H4 (cell line): Measurements from ENCODE around the gene NTSR1. TPM values are rescaled to one million over a fixed set of nuclear protein-coding genes. Genes with fewer than 3 reads are reported as not detected.

ENCODE experiments used
- DNase-seq: peaks from one replicate; pipeline ENCODE4 v3.0.0-alpha.2; 2015; ENCODE audit warnings: low spot score
- total RNA-seq: library from RNA; depleted of rRNA; stranded (reverse); fragments of >200 nt; shearing (Covaris generic); gene quantifications from 2 replicates; pipeline ENCODE4 v1.2.3, GENCODE V29; 2014

The NTSR1 gene
- total RNA-seq, 1 experiment from 2014 or later = not detected

- DNase-seq = no peak
Observed at GRCh38 chr20:62786157-62786556, 77.5 kb downstream of the NTSR1 start.

GRCh38 chr20:62787321-62787720 is 78.7 kb downstream of the NTSR1 start:
- DNase-seq = no peak

- DNase-seq = no peak
Observed at GRCh38 chr20:62787866-62788265, 79.2 kb downstream of the NTSR1 start.

GRCh38 chr20:62788607-62789006 is 80.0 kb downstream of the NTSR1 start:
- no peak for DNase-seq

DNA sequence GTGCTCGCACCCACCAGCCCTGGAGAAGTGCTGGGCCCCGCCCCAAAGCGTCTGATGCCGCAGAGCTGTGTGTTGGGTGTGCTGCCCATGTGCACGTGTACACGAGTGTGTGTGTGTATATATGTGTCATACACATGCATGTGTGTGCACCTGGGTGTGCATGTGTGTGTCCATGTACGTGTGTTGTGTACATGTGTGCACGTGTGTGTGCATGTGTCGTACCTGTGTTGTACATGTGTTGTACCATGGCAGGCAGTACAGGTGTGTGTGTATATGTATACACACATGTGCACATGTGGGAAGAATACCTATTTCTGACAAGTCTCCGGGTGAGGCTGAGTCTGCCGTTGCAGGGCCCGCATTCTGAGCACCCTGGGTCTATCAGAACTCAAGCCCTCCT is 81.4 kb downstream of the NTSR1 start:
- DNase-seq = no peak

DNA sequence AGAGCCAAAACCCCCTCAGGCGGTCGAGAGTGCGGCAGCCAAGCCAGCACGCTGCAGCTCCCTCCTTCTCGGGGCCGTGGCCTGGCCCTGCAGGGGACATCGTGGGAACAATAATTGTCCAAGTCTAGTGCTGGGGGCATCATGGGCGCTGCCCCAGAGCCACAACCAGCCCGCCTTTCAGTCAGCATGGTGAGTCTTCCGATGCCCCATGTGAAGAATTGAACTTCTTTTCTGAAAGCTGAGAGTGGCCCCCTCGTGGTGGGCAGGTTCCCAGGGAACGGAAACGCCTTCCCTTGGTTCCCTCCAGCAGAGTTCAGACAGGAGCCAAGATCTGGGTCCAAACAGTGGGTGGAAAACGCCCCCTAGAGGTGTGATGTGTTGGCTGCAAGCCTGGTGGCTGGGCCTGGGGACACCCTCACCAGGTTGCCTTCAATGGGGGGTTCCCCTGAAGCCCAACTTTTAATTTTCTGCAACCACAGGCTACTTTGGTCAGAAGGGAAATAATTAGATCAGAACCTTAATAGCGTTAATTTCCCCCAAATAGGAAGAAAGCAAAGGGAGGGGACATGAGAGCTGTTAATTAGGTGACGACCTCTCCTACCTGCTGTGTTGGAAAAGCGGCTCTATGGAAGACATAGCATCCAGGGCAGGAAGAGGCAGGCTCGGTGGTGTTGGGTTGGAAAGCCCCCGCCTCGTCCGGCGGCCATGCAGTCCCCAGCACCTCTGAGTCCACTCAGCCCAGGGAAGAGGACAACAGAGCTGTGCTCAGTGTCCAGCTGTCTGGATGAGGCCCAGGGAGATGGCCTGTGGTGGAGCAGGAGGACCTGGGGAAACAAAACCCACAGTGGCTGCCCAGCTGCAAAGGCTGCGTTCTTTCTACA is 82.9 kb downstream of the NTSR1 start:
- DNase-seq = peak; percentile 87

DNA sequence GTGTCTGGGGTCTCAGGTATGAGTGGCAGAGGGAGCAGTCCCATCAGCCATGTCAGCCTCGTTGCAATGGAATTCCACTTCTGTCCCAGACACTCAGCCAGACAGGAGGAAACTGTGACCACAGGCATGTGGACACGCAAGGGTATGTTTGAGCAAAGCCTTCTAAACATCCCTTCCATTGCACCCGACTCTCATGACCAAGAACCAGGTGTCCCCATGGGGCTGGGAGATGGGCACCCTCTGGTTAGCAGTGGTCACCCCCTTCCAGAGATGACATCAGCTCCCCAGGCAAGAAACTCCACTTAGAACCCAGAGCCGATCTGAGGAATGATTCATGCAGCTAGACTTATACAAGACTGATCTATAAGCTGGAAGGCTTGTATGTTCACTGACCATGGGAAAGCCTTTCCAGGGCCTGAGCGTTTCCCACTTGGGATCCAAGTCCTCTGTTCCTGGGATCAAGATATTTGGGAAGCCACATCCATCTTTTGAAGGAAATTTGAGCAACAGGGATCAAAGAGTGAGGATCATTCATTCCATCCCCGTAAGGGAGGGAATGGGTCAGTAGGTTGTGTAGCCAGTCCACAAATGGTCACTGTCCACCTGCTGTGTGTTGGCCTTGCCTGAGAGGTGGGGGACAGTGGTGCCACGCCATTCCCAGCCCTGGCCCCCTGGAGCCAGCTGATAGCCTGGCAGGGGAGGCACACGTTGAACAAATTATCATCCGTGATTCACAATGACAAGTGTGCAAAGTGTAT is 83.7 kb downstream of the NTSR1 start:
- DNase-seq = no peak

DNA sequence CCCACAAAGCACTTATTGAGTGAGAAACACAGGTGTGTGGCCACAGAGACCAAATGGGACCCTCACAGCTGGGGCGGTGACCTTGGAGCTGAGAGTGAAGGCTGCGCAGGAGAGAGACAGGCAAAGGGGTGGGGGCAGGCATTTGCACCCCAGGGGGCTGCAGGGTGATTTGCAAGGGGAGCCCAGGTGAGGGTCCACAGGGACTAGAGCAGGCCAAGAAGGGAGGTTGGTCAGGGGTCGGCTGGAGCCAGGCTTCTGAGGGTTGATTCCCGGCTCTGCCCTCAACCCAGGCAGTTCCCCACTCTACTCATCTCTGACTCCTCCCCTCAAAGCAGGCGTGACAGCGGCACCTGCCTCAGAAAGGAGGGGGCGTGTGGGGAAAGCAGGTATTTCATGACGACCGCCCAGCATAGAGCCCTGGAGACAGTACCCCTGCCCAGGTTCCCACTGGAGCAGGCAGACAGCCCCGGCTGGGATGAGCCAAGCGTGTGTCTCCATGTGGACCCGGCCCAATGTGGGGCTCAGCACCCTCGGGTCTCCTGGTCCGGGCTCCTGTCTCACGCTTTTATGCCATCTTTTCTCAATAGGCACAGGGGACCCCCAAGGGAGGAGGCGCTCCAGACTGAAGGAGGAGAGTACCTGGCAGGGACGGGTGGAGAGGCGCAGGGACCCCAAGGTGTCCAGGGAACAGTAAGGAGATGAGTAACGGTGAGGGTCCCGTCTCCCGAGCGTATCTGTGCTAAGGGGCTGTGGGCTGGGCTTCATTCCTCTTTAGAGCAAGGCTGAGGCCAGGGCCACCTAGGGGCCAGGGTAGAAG is 84.5 kb downstream of the NTSR1 start:
- DNase-seq = no peak

DNA sequence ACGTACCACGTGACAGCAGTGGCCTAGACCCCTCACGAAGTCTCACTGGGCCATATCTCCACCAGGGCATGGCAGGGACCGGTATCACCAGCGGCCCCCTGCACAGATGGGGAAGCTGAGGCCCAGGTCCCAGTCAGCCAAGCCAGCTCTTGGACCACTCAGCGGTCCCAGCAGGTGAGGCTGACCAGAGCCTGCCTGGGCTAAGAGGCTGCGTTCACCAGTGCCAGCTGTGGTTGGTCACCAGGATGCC is 85.0 kb downstream of the NTSR1 start:
- no peak for DNase-seq

GRCh38 chr20:62794007-62794724 is 85.5 kb downstream of the NTSR1 start:
- DNase-seq = peak; percentile 88

DNA sequence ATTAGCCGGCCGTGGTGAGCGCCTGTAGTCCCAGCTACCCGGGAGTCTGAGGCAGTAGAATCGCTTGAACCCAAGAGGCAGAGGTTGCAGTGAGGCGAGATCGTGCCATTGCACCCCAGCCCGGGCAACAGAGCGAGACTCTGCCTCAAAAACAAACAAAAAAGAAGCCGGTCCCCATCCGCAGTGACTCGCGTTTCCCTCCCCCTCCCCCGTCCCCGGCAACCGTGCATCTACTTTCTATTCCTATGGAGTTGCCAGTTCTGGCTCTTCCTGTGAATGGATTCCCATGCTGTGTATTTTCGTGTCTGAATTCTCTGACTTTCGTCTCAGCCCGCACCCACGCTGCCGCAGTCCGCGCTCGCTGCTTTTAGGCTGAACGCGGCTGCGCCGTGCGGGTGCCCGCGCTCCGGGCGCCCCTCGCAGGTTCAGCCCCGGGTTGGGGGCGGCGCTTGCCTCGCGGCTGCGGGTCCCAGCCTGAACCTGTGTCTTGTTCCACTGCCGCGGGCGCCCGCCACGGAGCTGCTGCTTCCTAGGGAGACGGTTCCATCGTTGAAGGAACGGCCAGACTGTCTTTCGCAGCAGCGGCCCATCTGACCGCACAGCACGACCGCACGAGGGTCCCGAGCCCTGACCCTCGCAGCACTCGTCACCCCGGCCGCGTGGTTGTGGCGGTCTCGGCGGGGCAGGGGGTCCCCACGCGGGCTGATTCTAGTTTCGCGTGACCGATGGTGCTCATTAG is 86.6 kb downstream of the NTSR1 start:
- DNase-seq = peak; percentile 39

- DNase-seq = no peak
Observed at GRCh38 chr20:62796699-62797491, 88.3 kb downstream of the NTSR1 start.

GRCh38 chr20:62797671-62798532 is 89.3 kb downstream of the NTSR1 start:
- DNase-seq = no peak

DNA sequence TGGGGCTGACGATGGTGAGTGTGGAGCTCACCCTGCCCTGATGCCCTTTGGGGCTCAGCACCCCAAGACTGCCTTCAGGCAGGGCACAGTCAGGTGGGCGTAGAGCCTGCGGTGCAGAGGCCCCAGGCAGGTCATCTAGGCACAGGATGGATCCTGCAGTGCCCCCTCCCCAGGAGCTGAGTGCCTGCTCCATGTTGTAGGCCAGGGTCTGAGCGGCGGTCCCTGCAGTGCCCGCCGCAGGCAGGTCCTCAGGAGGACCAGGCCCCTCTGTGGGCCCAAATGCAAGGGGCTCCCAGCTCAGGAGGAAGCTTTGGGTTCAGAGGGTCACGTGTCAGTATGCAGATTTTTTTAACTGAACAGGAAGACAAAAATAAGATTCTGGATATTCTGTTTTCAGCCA is 90.4 kb downstream of the NTSR1 start:
- DNase-seq = no peak

DNA sequence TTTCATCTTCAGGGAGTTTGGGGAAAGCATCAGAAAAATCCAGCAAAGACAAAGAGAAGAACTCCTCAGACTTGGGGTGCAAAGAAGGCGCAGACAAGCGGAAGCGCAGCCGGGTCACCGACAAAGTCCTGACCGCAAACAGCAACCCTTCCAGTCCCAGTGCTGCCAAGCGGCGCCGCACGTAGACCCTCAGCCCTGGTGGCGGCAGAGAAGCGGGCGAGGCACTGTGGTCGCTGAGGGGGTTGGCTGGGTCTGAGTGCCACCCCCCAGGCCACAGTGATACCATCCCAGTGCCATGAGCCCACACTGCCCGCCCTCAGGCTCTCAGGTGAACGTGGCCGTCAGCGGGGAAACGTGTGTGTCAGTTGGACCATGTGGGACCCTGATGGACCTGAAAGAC is 90.8 kb downstream of the NTSR1 start:
- DNase-seq = no peak

- no peak for DNase-seq
Observed at GRCh38 chr20:62799873-62800272, 91.2 kb downstream of the NTSR1 start.

DNA sequence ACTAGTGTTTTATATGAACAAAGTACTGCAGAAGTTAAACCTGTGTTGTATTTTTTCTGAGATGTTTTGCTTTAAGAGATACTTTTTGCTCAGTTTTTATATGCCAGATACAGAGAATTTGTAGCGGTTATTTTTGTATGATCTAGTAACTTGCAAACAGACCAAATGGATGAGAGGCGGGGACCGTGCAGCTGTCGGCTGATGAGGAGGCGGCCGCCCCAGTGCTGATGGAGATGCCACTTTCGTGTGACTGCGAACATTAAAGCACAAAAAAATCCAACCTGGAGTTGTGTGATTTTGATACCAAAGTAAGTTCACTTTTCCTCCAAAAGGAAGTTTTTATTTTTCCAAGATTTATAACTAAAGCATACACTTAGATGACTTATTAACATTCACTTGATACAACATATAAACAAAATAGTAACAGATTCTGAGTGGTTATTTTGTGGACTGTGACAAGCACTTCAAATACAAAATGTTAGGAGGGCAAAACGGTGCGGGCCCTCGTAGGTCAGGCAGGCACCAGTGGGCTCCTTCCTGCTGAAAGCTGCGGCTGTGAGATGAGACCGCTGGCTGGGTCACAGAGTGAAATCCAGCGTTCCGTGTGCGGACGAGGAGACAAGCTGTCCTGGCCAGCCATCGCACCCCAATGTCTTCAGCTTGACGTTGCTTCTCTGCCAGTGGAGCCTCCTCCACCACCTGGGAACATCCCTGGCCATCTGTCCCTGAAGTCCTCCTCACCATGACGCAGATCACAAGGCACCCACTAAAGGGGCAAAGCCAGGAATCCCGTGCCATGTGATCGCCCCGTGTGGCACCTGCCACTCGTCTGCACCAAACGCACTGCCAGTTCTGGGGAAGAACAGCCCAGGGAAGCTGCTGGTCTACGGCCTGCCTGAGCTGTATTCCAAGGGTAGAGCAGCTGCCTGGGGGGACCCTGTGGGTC is 92.0 kb downstream of the NTSR1 start:
- DNase-seq = no peak
